ENCODE results near the gene MYBPH. TPM values are rescaled to one million over a fixed set of nuclear protein-coding genes. Genes with fewer than 3 reads are reported as not detected.

The MYBPH gene
- total and polyA plus RNA-seq, 2 donors (not counting 1 experiment from before 2014, with no cell fraction given) = not detected

GRCh38 chr1:203143641-203144040 is 32.0 kb downstream of the MYBPH start:
- Mint-ChIP-seq H3K4me3 (no peak overlapping the region), H3K9me3 (ENCODE audit: insufficient read depth) (peaks cover 3% of the 10 kb centered on the region), H3K27ac (no peak overlapping the region), H3K4me1 (no peaks in the 10 kb centered on the region), H3K27me3 (peaks cover 13% of the 10 kb centered on the region)
- ATAC-seq (ENCODE audit: low read depth) (no peak), DNase-seq (no peak)
- H3K9ac ChIP-seq (ENCODE audit: low read length) = no peak overlapping the region
- H3K4me3 ChIP-seq (ENCODE audit: control extremely low read depth in 1 of 5, extremely low read depth in 1 of 5, insufficient read depth in 1 of 5, low read depth in 2 of 5, low read length in 4 of 5) = no peak overlapping the region
- POLR2A ChIA-PET = no interaction called here
- H3K9me3 ChIP-seq (ENCODE audit: control extremely low read depth in 1 of 3, control insufficient read depth in 2 of 3, insufficient read depth in 1 of 3, low read length in 2 of 3) = peaks cover 0 to 10% (median 0%) of the 10 kb centered on the region in 3 donors
- no peaks in the 10 kb centered on the region for H4K20me1 ChIP-seq (ENCODE audit: control insufficient read depth, insufficient read depth, low read length, poor library complexity, severe bottlenecking)
- H2AFZ ChIP-seq (ENCODE audit: insufficient read depth, low read depth, low read length, poor library complexity, severe bottlenecking) = no peak overlapping the region
- no peaks in the 10 kb centered on the region for H3K36me3 ChIP-seq (replicated peaks in 1 of 2; ENCODE audit: control extremely low read depth in 1 of 2, control insufficient read depth in 1 of 2, extremely low read depth in 1 of 2, insufficient read depth in 2 of 2, low read length in 1 of 2)
- H3K4me1 ChIP-seq (ENCODE audit: control insufficient read depth in 2 of 2, insufficient read depth in 2 of 2, low read length in 2 of 2) = no peaks in the 10 kb centered on the region
- 90% methylated on average over 6 of the region's 11 CpGs for WGBS (ENCODE audit: insufficient coverage)
- intact Hi-C loops (cut with micrococcal nuclease) = no loop called here
- H3K4me2 ChIP-seq (replicated peaks; ENCODE audit: low read depth, low read length, poor library complexity, severe bottlenecking) = no peak overlapping the region
- H3K79me2 ChIP-seq (ENCODE audit: control insufficient read depth, insufficient read depth, low read length) = no peaks in the 10 kb centered on the region
- CTCF ChIA-PET = no interaction called here
- no peak for TF ChIP-seq CTCF (IDR thresholded peaks at IDR 0.05)
- no peak overlapping the region for H3K27ac ChIP-seq (ENCODE audit: low read length in 2 of 2)
- peaks cover 0 to 5% (median 0%) of the 10 kb centered on the region in 4 experiments for H3K27me3 ChIP-seq (replicated peaks in 1 of 4; ENCODE audit: control extremely low read depth in 1 of 4, control insufficient read depth in 3 of 4, insufficient read depth in 4 of 4, low read length in 3 of 4)

- DNase-seq = no peak
- Mint-ChIP-seq H3K27me3 (peaks cover 13% of the 10 kb centered on the region), H3K4me3 (no peak overlapping the region), H3K4me1 (no peaks in the 10 kb centered on the region), H3K27ac (no peak overlapping the region), H3K9me3 (ENCODE audit: insufficient read depth) (peaks cover 3% of the 10 kb centered on the region)
- H4K20me1 ChIP-seq (ENCODE audit: control insufficient read depth, insufficient read depth, low read length, poor library complexity, severe bottlenecking) = no peaks in the 10 kb centered on the region
- H2AFZ ChIP-seq (ENCODE audit: insufficient read depth, low read depth, low read length, poor library complexity, severe bottlenecking) = no peak overlapping the region
- ATAC-seq (ENCODE audit: low read depth) = no peak
- H3K4me3 ChIP-seq (ENCODE audit: control extremely low read depth in 1 of 5, extremely low read depth in 1 of 5, insufficient read depth in 1 of 5, low read depth in 2 of 5, low read length in 4 of 5) = no peak overlapping the region
- H3K27ac ChIP-seq (ENCODE audit: low read length in 2 of 2) = no peak overlapping the region
- intact Hi-C loops (cut with micrococcal nuclease) = no loop called here
- no peaks in the 10 kb centered on the region for H3K36me3 ChIP-seq (replicated peaks in 1 of 2; ENCODE audit: control extremely low read depth in 1 of 2, control insufficient read depth in 1 of 2, extremely low read depth in 1 of 2, insufficient read depth in 2 of 2, low read length in 1 of 2)
- H3K9ac ChIP-seq (ENCODE audit: low read length) = no peak overlapping the region
- POLR2A ChIA-PET = no interaction called here
- CTCF ChIA-PET = no interaction called here
- no peak for TF ChIP-seq EZH2 (IDR thresholded peaks at IDR 0.05; ENCODE audit: borderline replicate concordance, insufficient read depth, low read depth, low read length, poor library complexity, severe bottlenecking)
- TF ChIP-seq CTCF (IDR thresholded peaks at IDR 0.05) = no peak
- 33% methylated on average over 3 of the region's 5 CpGs for WGBS (ENCODE audit: insufficient coverage)
- H3K27me3 ChIP-seq (replicated peaks in 1 of 4; ENCODE audit: control extremely low read depth in 1 of 4, control insufficient read depth in 3 of 4, insufficient read depth in 4 of 4, low read length in 3 of 4) = peaks cover 0 to 5% (median 0%) of the 10 kb centered on the region in 4 experiments
- H3K9me3 ChIP-seq (ENCODE audit: control extremely low read depth in 1 of 3, control insufficient read depth in 2 of 3, insufficient read depth in 1 of 3, low read length in 2 of 3) = peaks cover 0 to 10% (median 0%) of the 10 kb centered on the region in 3 donors
- no peak overlapping the region for H3K4me2 ChIP-seq (replicated peaks; ENCODE audit: low read depth, low read length, poor library complexity, severe bottlenecking)
- no peaks in the 10 kb centered on the region for H3K4me1 ChIP-seq (ENCODE audit: control insufficient read depth in 2 of 2, insufficient read depth in 2 of 2, low read length in 2 of 2)
- H3K79me2 ChIP-seq (ENCODE audit: control insufficient read depth, insufficient read depth, low read length) = no peaks in the 10 kb centered on the region
Observed at GRCh38 chr1:203142684-203143408, 32.8 kb downstream of the MYBPH start.

Measured in B cell (primary cell).